Measurements from ENCODE around the gene GYG1.

GYG1 gene

GRCh38 chr3:149011676-149012075 lies 20.3 kb downstream of the GYG1 start:
- DNase-seq (ENCODE audit: low spot score), result no peak
- Histone ChIP-seq H3K9me3 (ENCODE audit: severe bottlenecking) (no peaks in the 10 kb centered on the region), H3K27ac (ENCODE audit: poor library complexity, severe bottlenecking) (no peak overlapping the region), H3K4me1 (ENCODE audit: insufficient read depth, poor library complexity, severe bottlenecking) (no peaks in the 10 kb centered on the region), H3K36me3 (ENCODE audit: low read depth) (peaks cover 18% of the 10 kb centered on the region), H3K27me3 (ENCODE audit: insufficient read depth, poor library complexity, severe bottlenecking) (no peaks in the 10 kb centered on the region), H3K4me3 (ENCODE audit: severe bottlenecking) (no peak overlapping the region)
- no peak for TF ChIP-seq CTCF (IDR thresholded peaks at IDR 0.05; ENCODE audit: poor library complexity, severe bottlenecking)
- ATAC-seq (ENCODE audit: low read depth), result no peak

- TF ChIP-seq CTCF (IDR thresholded peaks at IDR 0.05; ENCODE audit: poor library complexity, severe bottlenecking), result no peak
- peaks cover 3% of the 10 kb centered on the region for H3K4me1 ChIP-seq (ENCODE audit: insufficient read depth, poor library complexity, severe bottlenecking)
- H3K36me3 ChIP-seq (ENCODE audit: low read depth), result peaks cover 15% of the 10 kb centered on the region
- ATAC-seq (ENCODE audit: low read depth) (no peak), DNase-seq (ENCODE audit: low spot score) (no peak)
- no peaks in the 10 kb centered on the region for H3K27me3 ChIP-seq (ENCODE audit: insufficient read depth, poor library complexity, severe bottlenecking)
- H3K4me3 ChIP-seq (ENCODE audit: severe bottlenecking), result no peak overlapping the region
- H3K9me3 ChIP-seq (ENCODE audit: severe bottlenecking), result no peaks in the 10 kb centered on the region
- no peak overlapping the region for H3K27ac ChIP-seq (ENCODE audit: poor library complexity, severe bottlenecking)
These were observed 22.4 kb downstream of the GYG1 start for GRCh38 chr3:149013726-149014125.

- H3K27ac ChIP-seq (ENCODE audit: poor library complexity, severe bottlenecking), result no peak overlapping the region
- no peak overlapping the region for H3K4me3 ChIP-seq (ENCODE audit: severe bottlenecking)
- H3K9me3 ChIP-seq (ENCODE audit: severe bottlenecking), result no peaks in the 10 kb centered on the region
- DNase-seq (ENCODE audit: low spot score), result no peak
- H3K27me3 ChIP-seq (ENCODE audit: insufficient read depth, poor library complexity, severe bottlenecking), result no peaks in the 10 kb centered on the region
- H3K36me3 ChIP-seq (ENCODE audit: low read depth), result peaks cover 10% of the 10 kb centered on the region
- no peak for ATAC-seq (ENCODE audit: low read depth)
- peaks cover 3% of the 10 kb centered on the region for H3K4me1 ChIP-seq (ENCODE audit: insufficient read depth, poor library complexity, severe bottlenecking)
- no peak for TF ChIP-seq CTCF (IDR thresholded peaks at IDR 0.05; ENCODE audit: poor library complexity, severe bottlenecking)
These were observed 24.1 kb downstream of the GYG1 start for GRCh38 chr3:149015393-149015792.

GRCh38 chr3:149016242-149016641 lies 24.9 kb downstream of the GYG1 start:
- Histone ChIP-seq H3K4me3 (ENCODE audit: severe bottlenecking) (no peak overlapping the region), H3K36me3 (ENCODE audit: low read depth) (peaks cover 10% of the 10 kb centered on the region), H3K27ac (ENCODE audit: poor library complexity, severe bottlenecking) (no peak overlapping the region), H3K4me1 (ENCODE audit: insufficient read depth, poor library complexity, severe bottlenecking) (peaks cover 3% of the 10 kb centered on the region), H3K27me3 (ENCODE audit: insufficient read depth, poor library complexity, severe bottlenecking) (no peaks in the 10 kb centered on the region), H3K9me3 (ENCODE audit: severe bottlenecking) (no peaks in the 10 kb centered on the region)
- ATAC-seq (ENCODE audit: low read depth), result no peak
- DNase-seq (ENCODE audit: low spot score), result no peak
- TF ChIP-seq CTCF (IDR thresholded peaks at IDR 0.05; ENCODE audit: poor library complexity, severe bottlenecking), result no peak

GRCh38 chr3:149016669-149017541 lies 25.6 kb downstream of the GYG1 start:
- H3K36me3 ChIP-seq (ENCODE audit: low read depth), result peaks cover 10% of the 10 kb centered on the region
- peaks cover 3% of the 10 kb centered on the region for H3K4me1 ChIP-seq (ENCODE audit: insufficient read depth, poor library complexity, severe bottlenecking)
- ATAC-seq (ENCODE audit: low read depth) (peak; percentile 89), DNase-seq (ENCODE audit: low spot score) (no peak)
- no peaks in the 10 kb centered on the region for H3K27me3 ChIP-seq (ENCODE audit: insufficient read depth, poor library complexity, severe bottlenecking)
- H3K9me3 ChIP-seq (ENCODE audit: severe bottlenecking), result no peaks in the 10 kb centered on the region
- H3K4me3 ChIP-seq (ENCODE audit: severe bottlenecking), result no peak overlapping the region
- TF ChIP-seq CTCF (IDR thresholded peaks at IDR 0.05; ENCODE audit: poor library complexity, severe bottlenecking), result no peak
- H3K27ac ChIP-seq (ENCODE audit: poor library complexity, severe bottlenecking), result peak overlapping the region; percentile 22
